ENCODE measurements around the gene GTF2A2. TPM values are rescaled to one million over a fixed set of nuclear protein-coding genes. Genes with fewer than 3 reads are reported as not detected.
A peak's percentile ranks its signal among the peaks of the same experiment; 100 is the strongest.
"Not testable (repeated sequence)": the region's sequence is repeated elsewhere in the genome, so short reads cannot be mapped to it uniquely, and the experiment has no call there.

GTF2A2 gene
- polyA plus RNA-seq, 5 donors: 89.6 to 138 (median 104) TPM

GRCh38 chr15:59678620-59679019, 21.3 kb upstream of the GTF2A2 start:
- no peak for DNase-seq

- DNase-seq: no peak
Measured at GRCh38 chr15:59678172-59678571, 20.9 kb upstream of the GTF2A2 start.

GRCh38 chr15:59676565-59676964, 19.2 kb upstream of the GTF2A2 start:
- no peak for DNase-seq

GRCh38 chr15:59674361-59674877, 17.1 kb upstream of the GTF2A2 start:
- no peak for DNase-seq

GRCh38 chr15:59668556-59668955, 11.2 kb upstream of the GTF2A2 start:
- no peak for DNase-seq

- peak; percentile 17 to 30 for DNase-seq
Measured at GRCh38 chr15:59662260-59662659, 4.9 kb upstream of the GTF2A2 start.

GRCh38 chr15:59659366-59659765, 2.1 kb upstream of the GTF2A2 start:
- DNase-seq: no peak

- no peak for DNase-seq
Measured at GRCh38 chr15:59657635-59658125, 365 bp upstream of the GTF2A2 start.

- no peak for DNase-seq
Measured at GRCh38 chr15:59654046-59654445, 3.3 kb downstream of the GTF2A2 start.

- DNase-seq: no peak
Measured at GRCh38 chr15:59649603-59650002, 7.7 kb downstream of the GTF2A2 start.

- no peak for DNase-seq
Measured at GRCh38 chr15:59647085-59647484, 10.2 kb downstream of the GTF2A2 start.

GRCh38 chr15:59646277-59646676, 11.0 kb downstream of the GTF2A2 start:
- DNase-seq: no peak

GRCh38 chr15:59645812-59646211, 11.5 kb downstream of the GTF2A2 start:
- not testable (repeated sequence) for DNase-seq

- no peak for DNase-seq
Measured at GRCh38 chr15:59644756-59645155, 12.6 kb downstream of the GTF2A2 start.

GRCh38 chr15:59642351-59642750, 15.0 kb downstream of the GTF2A2 start:
- DNase-seq: no peak

- DNase-seq: not testable (repeated sequence)
Measured at GRCh38 chr15:59637507-59637906, 19.8 kb downstream of the GTF2A2 start.

- no peak for DNase-seq
Measured at GRCh38 chr15:59636184-59636583, 21.1 kb downstream of the GTF2A2 start.

- DNase-seq: no peak
Measured at GRCh38 chr15:59632714-59633113, 24.6 kb downstream of the GTF2A2 start.

- DNase-seq: no peak
Measured at GRCh38 chr15:59622289-59622688, 35.0 kb downstream of the GTF2A2 start.

- DNase-seq: no peak
Measured at GRCh38 chr15:59618406-59618805, 38.9 kb downstream of the GTF2A2 start.

GRCh38 chr15:59616379-59616778, 40.9 kb downstream of the GTF2A2 start:
- DNase-seq: no peak

GRCh38 chr15:59615661-59616060, 41.7 kb downstream of the GTF2A2 start:
- DNase-seq: no peak

- DNase-seq: no peak
Measured at GRCh38 chr15:59614153-59614552, 43.2 kb downstream of the GTF2A2 start.

Data from right lung (tissue), 5 donors.